CD4-positive, alpha-beta T cell (primary cell): ENCODE data around the gene JOSD2. TPM values are rescaled to one million over a fixed set of nuclear protein-coding genes. Genes with fewer than 3 reads are reported as not detected.

ENCODE experiments used
- ATAC-seq: fragments of 200-7000 bp; cut with Tn5 transposase; one replicate; pipeline ENCODE4 v1.10.0; 2022; ENCODE audit warnings: mild to moderate bottlenecking; ENCODE audit not compliant: poor library complexity
- CTCF ChIA-PET: fragments of 350-600 bp; sonication (Branson Sonifier 250); formaldehyde crosslinking; loops from one replicate; lab custom pipeline; 2021; ENCODE audit warnings: antibody characterized with exemption, inconsistent platforms; lab: Charles Lee
- POLR2A ChIA-PET: fragments of 350-600 bp; sonication (Branson Sonifier 250); formaldehyde crosslinking; loops from one replicate; lab custom pipeline; 2021; ENCODE audit warnings: antibody characterized with exemption, inconsistent platforms; lab: Charles Lee
- DNase-seq, 14 experiments: peaks; one replicate each; pipeline ENCODE4 v3.0.0-alpha.2; 2013 to 2020; ENCODE audit warnings: mixed read lengths in 2 of 14
- H3K27ac ChIP-seq, 2 donors: one replicate each; pipeline versions ENCODE4 v1.5.1 to v1.7.0; 2013; ENCODE audit warnings: low read length in 2 of 2, low read depth in 1 of 2, mild to moderate bottlenecking in 1 of 2
- H3K27me3 ChIP-seq, 2 experiments: 1 replicate in 1 of 2; 2 replicates in 1 of 2; pipeline versions ENCODE4 v1.6.1 to v1.7.0; 2013; ENCODE audit warnings: low read length in 2 of 2, control low read depth in 1 of 2, mild to moderate bottlenecking in 1 of 2, moderate library complexity in 1 of 2; ENCODE audit not compliant: insufficient read depth in 2 of 2, control insufficient read depth in 1 of 2
- H3K36me3 ChIP-seq: one replicate; pipeline ENCODE4 v1.6.1; 2013; ENCODE audit warnings: low read length, control low read depth; ENCODE audit not compliant: insufficient read depth
- H3K4me1 ChIP-seq: one replicate; pipeline ENCODE4 v1.6.1; 2013; ENCODE audit warnings: low read length, control low read depth; ENCODE audit not compliant: insufficient read depth
- H3K4me3 ChIP-seq: one replicate; pipeline ENCODE4 v1.5.1; 2013; ENCODE audit warnings: mild to moderate bottlenecking, low read length, moderate library complexity
- H3K9me3 ChIP-seq, 2 experiments: 1 replicate in 1 of 2; 2 replicates in 1 of 2; pipeline versions ENCODE4 v1.6.1 to v1.7.0; 2013; ENCODE audit warnings: low read length in 2 of 2, mild to moderate bottlenecking in 2 of 2, control low read depth in 1 of 2, moderate library complexity in 1 of 2; ENCODE audit not compliant: control insufficient read depth in 1 of 2, insufficient read depth in 1 of 2
- H3K27ac Mint-ChIP-seq: one replicate; pipeline ENCODE4 v1.8.0; 2020; ENCODE audit warnings: mixed read lengths
- H3K27me3 Mint-ChIP-seq: one replicate; pipeline ENCODE4 v1.8.0; 2021; ENCODE audit warnings: mixed read lengths
- H3K36me3 Mint-ChIP-seq: one replicate; pipeline ENCODE4 v1.8.0; 2021; ENCODE audit warnings: low read depth, mixed read lengths
- H3K4me1 Mint-ChIP-seq: one replicate; pipeline ENCODE4 v1.8.0; 2021; ENCODE audit warnings: low read depth, mixed read lengths
- H3K4me3 Mint-ChIP-seq: one replicate; pipeline ENCODE4 v1.8.0; 2020; ENCODE audit warnings: mild to moderate bottlenecking, mixed read lengths
- H3K9me3 Mint-ChIP-seq: one replicate; pipeline ENCODE4 v1.8.0; 2020; ENCODE audit warnings: mixed read lengths
- intact Hi-C, 2 experiments: fragments of 100-400 bp; cut with DNase I in 1 of 2; cut with micrococcal nuclease in 1 of 2; formaldehyde crosslinking; loops; one replicate each; pipeline versions ENCODE4 v1.15.1 to v1.9.0; 2023 to 2025; cut with DNase I, micrococcal nuclease
- total RNA-seq, 174 experiments: library from RNA in 2 of 174; stranded (reverse) in 2 of 174; gene quantifications; one replicate each; pipeline ENCODE4 v1.2.3 and lab custom pipeline; 2021 to 2026
- TF ChIP-seq, protein P1 (sequence below): fragments of 200-600 bp; IDR thresholded peaks from one replicate; pipeline ENCODE4 v1.8.0; 2022; ENCODE audit warnings: antibody characterized with exemption, mild to moderate bottlenecking

JOSD2 gene
- total RNA-seq, 2 experiments from 2014 or later = 11.7 to 11.9 TPM

DNA sequence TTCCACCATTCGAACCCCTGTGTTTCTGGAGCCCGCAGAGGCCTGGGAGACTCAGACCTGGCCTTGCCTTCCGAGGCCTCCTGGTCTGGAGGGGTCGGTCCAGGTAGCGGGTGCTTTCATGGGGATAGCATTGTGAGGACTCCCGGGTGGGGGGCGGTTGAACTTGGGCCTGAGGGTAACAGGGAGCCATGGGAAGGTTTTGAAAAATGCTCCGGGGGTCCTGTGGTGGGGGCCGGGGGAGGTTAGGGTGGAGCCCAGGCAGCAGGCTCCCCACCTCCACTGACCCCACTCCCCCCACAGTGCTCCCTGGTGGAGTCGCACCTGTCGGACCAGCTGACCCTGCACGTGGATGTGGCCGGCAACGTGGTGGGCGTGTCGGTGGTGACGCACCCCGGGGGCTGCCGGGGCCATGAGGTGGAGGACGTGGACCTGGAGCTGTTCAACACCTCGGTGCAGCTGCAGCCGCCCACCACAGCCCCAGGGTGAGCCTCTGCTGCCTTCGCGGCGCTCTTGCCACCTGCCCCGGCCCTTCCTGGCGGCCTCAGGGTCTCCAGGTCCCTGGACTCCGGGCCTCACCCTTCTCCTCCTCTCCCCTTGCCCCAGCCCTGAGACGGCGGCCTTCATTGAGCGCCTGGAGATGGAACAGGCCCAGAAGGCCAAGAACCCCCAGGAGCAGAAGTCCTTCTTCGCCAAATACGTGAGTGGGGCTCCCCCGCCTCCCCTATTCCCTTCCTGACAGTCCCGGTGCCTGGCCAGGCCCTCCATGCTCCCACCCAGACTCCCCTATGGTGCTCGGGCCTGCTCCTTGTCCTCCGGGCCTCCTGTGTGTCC is 30.5 kb downstream of the JOSD2 start:
- Mint-ChIP-seq H3K4me3 (peak overlapping the region; percentile 31), H3K27me3 (no peaks in the 10 kb centered on the region), H3K36me3 (peaks cover 75% of the 10 kb centered on the region), H3K4me1 (peaks cover 22% of the 10 kb centered on the region), H3K27ac (no peak overlapping the region), H3K9me3 (no peaks in the 10 kb centered on the region)
- ChIA-PET CTCF (no interaction called here), POLR2A (interaction anchor here (1.8 kb wide), 1 partner anchor 31 kb away, joined by 7 read pairs; the partner anchor contains the start of gene JOSD2)
- Histone ChIP-seq H3K27me3 (no peaks in the 10 kb centered on the region), H3K9me3 (peaks cover 0 to 6% of the 10 kb centered on the region in 2 experiments), H3K4me1 (peaks cover 43% of the 10 kb centered on the region), H3K27ac (no peak overlapping the region), H3K36me3 (peaks cover 52% of the 10 kb centered on the region), H3K4me3 (no peak overlapping the region)
- DNase-seq (peak in 1 of 14 experiments; percentile 31), ATAC-seq (no peak)
- intact Hi-C loops = no loop called here
- TF ChIP-seq, protein P1, sequence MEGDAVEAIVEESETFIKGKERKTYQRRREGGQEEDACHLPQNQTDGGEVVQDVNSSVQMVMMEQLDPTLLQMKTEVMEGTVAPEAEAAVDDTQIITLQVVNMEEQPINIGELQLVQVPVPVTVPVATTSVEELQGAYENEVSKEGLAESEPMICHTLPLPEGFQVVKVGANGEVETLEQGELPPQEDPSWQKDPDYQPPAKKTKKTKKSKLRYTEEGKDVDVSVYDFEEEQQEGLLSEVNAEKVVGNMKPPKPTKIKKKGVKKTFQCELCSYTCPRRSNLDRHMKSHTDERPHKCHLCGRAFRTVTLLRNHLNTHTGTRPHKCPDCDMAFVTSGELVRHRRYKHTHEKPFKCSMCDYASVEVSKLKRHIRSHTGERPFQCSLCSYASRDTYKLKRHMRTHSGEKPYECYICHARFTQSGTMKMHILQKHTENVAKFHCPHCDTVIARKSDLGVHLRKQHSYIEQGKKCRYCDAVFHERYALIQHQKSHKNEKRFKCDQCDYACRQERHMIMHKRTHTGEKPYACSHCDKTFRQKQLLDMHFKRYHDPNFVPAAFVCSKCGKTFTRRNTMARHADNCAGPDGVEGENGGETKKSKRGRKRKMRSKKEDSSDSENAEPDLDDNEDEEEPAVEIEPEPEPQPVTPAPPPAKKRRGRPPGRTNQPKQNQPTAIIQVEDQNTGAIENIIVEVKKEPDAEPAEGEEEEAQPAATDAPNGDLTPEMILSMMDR = no peak

DNA sequence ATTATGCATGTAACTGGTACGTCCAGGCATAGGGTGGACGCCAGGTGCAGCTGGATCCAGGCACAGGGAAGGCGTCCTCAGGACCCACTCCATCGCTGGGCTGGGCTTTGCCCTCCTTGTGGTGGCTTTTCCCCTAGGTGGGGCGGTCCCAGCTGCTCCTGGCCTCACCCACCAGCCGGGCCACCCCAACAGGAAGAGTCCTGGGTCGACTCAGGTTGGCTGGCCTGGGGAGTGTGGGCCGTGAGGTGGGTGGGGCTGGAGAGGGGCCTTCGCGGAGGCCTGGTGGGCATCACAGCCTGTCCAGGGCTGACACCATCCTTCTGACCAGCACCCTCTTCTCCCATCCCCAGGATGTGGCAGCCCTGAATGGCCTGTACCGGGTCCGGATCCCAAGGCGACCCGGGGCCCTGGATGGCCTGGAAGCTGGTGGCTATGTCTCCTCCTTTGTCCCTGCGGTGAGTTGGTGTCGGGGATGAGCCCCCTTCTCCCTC is 31.2 kb downstream of the JOSD2 start:
- H3K9me3 ChIP-seq = peaks cover 0 to 6% of the 10 kb centered on the region in 2 experiments
- peaks cover 52% of the 10 kb centered on the region for H3K36me3 ChIP-seq
- POLR2A ChIA-PET = interaction anchor here (1.8 kb wide), 1 partner anchor 31 kb away, joined by 7 read pairs; the partner anchor contains the start of gene JOSD2
- Mint-ChIP-seq H3K27ac (no peak overlapping the region), H3K9me3 (no peaks in the 10 kb centered on the region), H3K27me3 (no peaks in the 10 kb centered on the region), H3K36me3 (peaks cover 70% of the 10 kb centered on the region), H3K4me3 (no peak overlapping the region), H3K4me1 (peaks cover 22% of the 10 kb centered on the region)
- no peak overlapping the region for H3K4me3 ChIP-seq
- peak in 1 of 14 experiments; percentile 19 for DNase-seq
- no peaks in the 10 kb centered on the region for H3K27me3 ChIP-seq
- H3K4me1 ChIP-seq = peaks cover 43% of the 10 kb centered on the region
- no peak for ATAC-seq
- intact Hi-C loops = loop anchor here in 1 of 2 experiments (5.0 kb wide), 1 partner anchor 113 kb away; the partner anchor contains the start of gene NAPSA
- TF ChIP-seq, protein P1 = no peak
- CTCF ChIA-PET = interaction anchor here (0.8 kb wide), 1 partner anchor 123 kb away, joined by 4 read pairs; no protein-coding TSS in a partner anchor
- H3K27ac ChIP-seq = no peak overlapping the region

DNA sequence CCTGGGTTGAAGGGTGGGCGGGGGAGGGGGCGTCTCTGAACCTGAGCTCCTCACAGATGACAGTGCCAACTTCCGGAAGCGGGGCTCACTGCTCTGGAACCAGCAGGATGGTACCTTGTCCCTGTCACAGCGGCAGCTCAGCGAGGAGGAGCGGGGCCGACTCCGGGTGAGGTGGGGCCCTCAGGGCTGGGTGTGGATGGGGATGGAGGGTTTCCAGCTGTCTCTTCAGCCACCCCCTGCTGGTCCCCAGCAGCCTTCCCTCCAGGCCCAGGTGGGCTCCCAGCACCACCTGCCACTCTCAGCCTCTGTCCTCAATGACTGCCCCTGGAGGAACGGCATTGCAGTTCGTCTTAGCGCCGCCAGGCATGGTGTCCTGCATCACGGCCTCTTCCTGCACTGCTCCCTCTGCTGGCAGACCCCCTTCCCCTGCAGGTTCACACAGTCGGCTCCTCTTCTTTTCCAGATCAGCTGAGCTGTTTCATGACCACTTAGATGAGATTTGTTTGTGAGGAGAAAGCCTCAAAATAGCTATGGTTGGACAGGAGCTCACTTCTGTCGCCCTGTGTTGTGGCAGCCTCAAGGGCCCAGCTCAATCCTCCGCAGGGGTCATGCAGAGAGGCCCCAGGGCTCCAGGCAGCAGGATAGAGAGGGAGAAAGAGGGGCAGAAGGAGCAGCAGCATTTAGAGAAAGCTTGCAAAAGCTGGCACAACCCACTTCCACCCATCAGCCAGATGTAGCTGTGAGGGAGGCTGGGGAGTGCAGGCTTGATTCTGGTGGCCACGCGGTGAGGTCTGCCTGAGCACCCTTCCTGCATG is 31.9 kb downstream of the JOSD2 start:
- TF ChIP-seq, protein P1 = no peak
- Mint-ChIP-seq H3K4me3 (peak overlapping the region; percentile 66), H3K36me3 (peaks cover 63% of the 10 kb centered on the region), H3K4me1 (peaks cover 22% of the 10 kb centered on the region), H3K27ac (no peak overlapping the region), H3K27me3 (no peaks in the 10 kb centered on the region), H3K9me3 (no peaks in the 10 kb centered on the region)
- intact Hi-C loops = loop anchor here in 1 of 2 experiments (5.0 kb wide), 1 partner anchor 112 kb away; the partner anchor contains the start of gene NAPSA
- peaks cover 52% of the 10 kb centered on the region for H3K36me3 ChIP-seq
- no peaks in the 10 kb centered on the region for H3K27me3 ChIP-seq
- H3K4me1 ChIP-seq = peaks cover 43% of the 10 kb centered on the region
- peaks cover 0 to 6% of the 10 kb centered on the region in 2 experiments for H3K9me3 ChIP-seq
- H3K27ac ChIP-seq = no peak overlapping the region
- POLR2A ChIA-PET = interaction anchor here (1.8 kb wide), 1 partner anchor 32 kb away, joined by 7 read pairs; the partner anchor contains the start of gene JOSD2
- ATAC-seq (no peak), DNase-seq (peak in 2 of 14 experiments; percentile 6 to 54)
- no peak overlapping the region for H3K4me3 ChIP-seq
- CTCF ChIA-PET = interaction anchor here (0.8 kb wide), 1 partner anchor 122 kb away, joined by 4 read pairs; no protein-coding TSS in a partner anchor
